Astrocyte (in vitro differentiated cells and primary cell): ENCODE results near the gene ZCCHC24.

Experiments
- CTCF ChIP-seq: IDR thresholded peaks from 2 replicates; pipeline ENCODE4 v1.5.1; 2011; ENCODE audit warnings: low read depth, mild to moderate bottlenecking, inconsistent platforms, low read length, moderate library complexity; ENCODE audit not compliant: insufficient read depth
- EZH2 ChIP-seq: IDR thresholded peaks from 2 replicates; pipeline ENCODE4 v1.6.1; 2012; ENCODE audit warnings: mild to moderate bottlenecking, low read length, inconsistent platforms; ENCODE audit not compliant: insufficient read depth

- no peak for TF ChIP-seq CTCF
- no peak for TF ChIP-seq EZH2
Measured at GRCh38 chr10:79378383-79378646, 67.1 kb downstream of the ZCCHC24 start.
